Natural killer cell treated with Interleukin-12 subunit alpha and Interleukin-12 subunit beta and Interleukin-15 and Interleukin-18, amount 100 ng/mL, for 72 hours (primary cell): ENCODE results near the gene GPR33. TPM values are rescaled to one million over a fixed set of nuclear protein-coding genes. Genes with fewer than 3 reads are reported as not detected.
A peak's percentile ranks its signal among the peaks of the same experiment; 100 is the strongest.
"Not testable (repeated sequence)": the region's sequence is repeated elsewhere in the genome, so short reads cannot be mapped to it uniquely, and the experiment has no call there.

Experiments used
- ATAC-seq, 2 donors: fragments of 150-1000 bp; cut with Tn5 transposase in 1 of 2; sonication (Bioruptor Pico), chemical (Tn5 transposase) in 1 of 2; 2 replicates each; pipeline ENCODE4 v1.10.0; 2021
- DNase-seq: peaks from one replicate; pipeline ENCODE4 v3.0.0; 2022; ENCODE audit warnings: low spot score
- H3K27ac Mint-ChIP-seq, 2 donors: 1 replicate in 1 of 2; 2 replicates in 1 of 2; pipeline ENCODE4 v1.8.0; 2022; ENCODE audit warnings: mixed read lengths in 2 of 2, mild to moderate bottlenecking in 1 of 2, moderate library complexity in 1 of 2
- H3K27me3 Mint-ChIP-seq, 2 donors: 1 replicate in 1 of 2; 2 replicates in 1 of 2; pipeline ENCODE4 v1.8.0; 2022; ENCODE audit warnings: mixed read lengths in 2 of 2
- H3K36me3 Mint-ChIP-seq: one replicate; pipeline ENCODE4 v1.8.0; 2022; ENCODE audit warnings: mixed read lengths
- H3K4me1 Mint-ChIP-seq, 2 donors: 1 replicate in 1 of 2; 2 replicates in 1 of 2; pipeline ENCODE4 v1.8.0; 2022; ENCODE audit warnings: low read depth in 2 of 2, mixed read lengths in 2 of 2, mild to moderate bottlenecking in 1 of 2
- H3K4me3 Mint-ChIP-seq: one replicate; pipeline ENCODE4 v1.8.0; 2022; ENCODE audit warnings: mixed read lengths
- H3K9me3 Mint-ChIP-seq: 2 replicates; pipeline ENCODE4 v1.8.0; 2022; ENCODE audit warnings: mixed read lengths
- total RNA-seq, 2 donors: library from RNA; stranded (reverse); gene quantifications; one replicate each; pipeline ENCODE4 v1.2.3, GENCODE V29; 2022

The GPR33 gene
- total RNA-seq, 2 donors from 2014 or later: not detected

GRCh38 chr14:31484754-31485153 is 3.1 kb downstream of the GPR33 start:
- no peak overlapping the region for H3K4me3 Mint-ChIP-seq
- no peaks in the 10 kb centered on the region for H3K9me3 Mint-ChIP-seq
- H3K27ac Mint-ChIP-seq: no peak overlapping the region
- H3K36me3 Mint-ChIP-seq: no peaks in the 10 kb centered on the region
- DNase-seq (no peak), ATAC-seq (no peak)
- H3K27me3 Mint-ChIP-seq: peaks cover 14 to 32% of the 10 kb centered on the region in 2 donors
- H3K4me1 Mint-ChIP-seq: no peaks in the 10 kb centered on the region

DNA sequence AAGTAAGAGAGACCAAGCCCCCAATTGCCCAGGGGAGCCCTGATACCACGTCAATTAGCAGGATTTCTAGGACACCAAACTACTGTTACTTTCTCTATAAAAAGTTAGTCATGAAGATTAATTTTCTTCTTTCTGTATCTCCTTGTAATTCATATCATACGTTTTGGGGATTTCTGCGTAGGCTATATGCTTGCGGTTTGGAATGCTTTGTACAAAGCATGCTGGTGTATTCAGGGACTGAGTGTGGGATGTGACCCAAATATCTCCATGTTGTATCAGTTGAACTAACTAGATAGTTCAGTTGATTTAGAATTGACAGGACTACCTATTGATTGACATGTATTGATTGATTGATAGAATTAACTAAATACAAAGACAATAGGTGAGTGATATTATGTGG is 7.7 kb downstream of the GPR33 start:
- Mint-ChIP-seq H3K9me3 (no peaks in the 10 kb centered on the region), H3K4me1 (no peaks in the 10 kb centered on the region), H3K4me3 (no peak overlapping the region), H3K27ac (no peak overlapping the region), H3K36me3 (no peaks in the 10 kb centered on the region), H3K27me3 (peaks cover 23 to 37% of the 10 kb centered on the region in 2 donors)
- ATAC-seq (no peak), DNase-seq (no peak)

- no peaks in the 10 kb centered on the region for H3K36me3 Mint-ChIP-seq
- H3K27ac Mint-ChIP-seq: no peak overlapping the region
- no peaks in the 10 kb centered on the region for H3K9me3 Mint-ChIP-seq
- no peak overlapping the region for H3K4me3 Mint-ChIP-seq
- DNase-seq (no peak), ATAC-seq (no peak)
- no peaks in the 10 kb centered on the region for H3K4me1 Mint-ChIP-seq
- peaks cover 27 to 37% of the 10 kb centered on the region in 2 donors for H3K27me3 Mint-ChIP-seq
Observed at GRCh38 chr14:31479027-31479426, 8.8 kb downstream of the GPR33 start.

GRCh38 chr14:31477248-31477647 is 10.6 kb downstream of the GPR33 start:
- no peaks in the 10 kb centered on the region for H3K4me1 Mint-ChIP-seq
- no peak for DNase-seq
- no peaks in the 10 kb centered on the region for H3K9me3 Mint-ChIP-seq
- no peak overlapping the region for H3K27ac Mint-ChIP-seq
- peaks cover 22 to 33% of the 10 kb centered on the region in 2 donors for H3K27me3 Mint-ChIP-seq
- no peaks in the 10 kb centered on the region for H3K36me3 Mint-ChIP-seq
- no peak for ATAC-seq
- H3K4me3 Mint-ChIP-seq: no peak overlapping the region

- H3K9me3 Mint-ChIP-seq: no peaks in the 10 kb centered on the region
- H3K4me3 Mint-ChIP-seq: no peak overlapping the region
- no peak overlapping the region for H3K27ac Mint-ChIP-seq
- ATAC-seq: no peak
- H3K4me1 Mint-ChIP-seq: no peaks in the 10 kb centered on the region
- H3K27me3 Mint-ChIP-seq: peaks cover 19 to 26% of the 10 kb centered on the region in 2 donors
- no peak for DNase-seq
- no peaks in the 10 kb centered on the region for H3K36me3 Mint-ChIP-seq
Observed at GRCh38 chr14:31476131-31476866, 11.5 kb downstream of the GPR33 start.

- no peak for DNase-seq
- Mint-ChIP-seq H3K4me3 (no peak overlapping the region), H3K4me1 (no peaks in the 10 kb centered on the region), H3K36me3 (no peaks in the 10 kb centered on the region), H3K27ac (no peak overlapping the region), H3K9me3 (no peaks in the 10 kb centered on the region), H3K27me3 (peaks cover 5 to 7% of the 10 kb centered on the region in 2 donors)
- no peak for ATAC-seq
Observed at GRCh38 chr14:31466554-31466953, 21.3 kb downstream of the GPR33 start.

- H3K9me3 Mint-ChIP-seq: no peaks in the 10 kb centered on the region
- H3K36me3 Mint-ChIP-seq: no peaks in the 10 kb centered on the region
- no peak overlapping the region for H3K4me3 Mint-ChIP-seq
- no peak for DNase-seq
- ATAC-seq: no peak
- H3K27ac Mint-ChIP-seq: no peak overlapping the region
- peaks cover 16 to 17% of the 10 kb centered on the region in 2 donors for H3K27me3 Mint-ChIP-seq
- no peaks in the 10 kb centered on the region for H3K4me1 Mint-ChIP-seq
Observed at GRCh38 chr14:31465111-31465510, 22.7 kb downstream of the GPR33 start.

DNA sequence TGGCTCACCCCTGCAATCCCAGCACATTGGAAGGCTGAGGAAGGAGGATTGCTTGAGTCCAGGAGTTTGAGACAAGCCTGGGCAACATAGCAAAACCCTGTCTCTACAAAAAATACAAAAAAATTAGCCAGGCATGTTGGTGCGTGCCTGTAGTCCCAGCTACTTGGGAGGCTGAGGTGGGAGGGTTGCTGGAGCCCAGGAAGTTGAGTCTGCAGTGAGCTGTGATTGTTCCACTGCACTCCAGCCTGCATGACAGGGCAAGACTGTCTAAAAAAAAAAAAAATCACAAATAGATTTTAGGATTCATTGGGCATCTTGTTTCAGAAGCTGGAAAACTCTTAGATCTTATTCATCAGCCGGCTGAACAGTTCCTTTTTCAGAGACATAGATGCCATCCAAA is 25.4 kb downstream of the GPR33 start:
- Mint-ChIP-seq H3K27me3 (peaks cover 14 to 16% of the 10 kb centered on the region in 2 donors), H3K4me1 (peaks cover 8 to 12% of the 10 kb centered on the region in 2 donors)
- not testable (repeated sequence) for H3K4me3 Mint-ChIP-seq, DNase-seq, H3K27ac Mint-ChIP-seq, H3K9me3 Mint-ChIP-seq, H3K36me3 Mint-ChIP-seq, ATAC-seq

DNA sequence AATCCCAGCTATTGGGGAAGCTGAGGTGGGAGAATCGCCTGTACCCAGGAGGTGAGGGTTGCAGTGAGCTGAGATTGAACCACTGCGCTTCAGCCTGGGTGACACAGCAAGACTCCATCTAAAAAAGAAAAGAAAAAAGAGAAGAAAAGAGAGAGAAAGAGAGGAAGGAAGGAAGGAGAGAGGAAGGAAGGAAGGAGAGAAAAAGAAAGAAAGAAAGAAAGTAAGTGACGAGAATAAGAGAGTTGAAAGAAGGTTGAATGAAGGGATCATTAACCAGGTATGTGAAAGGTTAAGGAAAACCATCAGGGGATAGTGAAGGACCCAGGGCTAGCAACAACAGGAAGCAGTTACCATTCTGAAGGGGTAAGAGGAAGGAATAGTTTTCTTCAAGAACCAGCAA is 26.3 kb downstream of the GPR33 start:
- Mint-ChIP-seq H3K4me3 (no peak overlapping the region), H3K27me3 (peaks cover 12 to 16% of the 10 kb centered on the region in 2 donors), H3K4me1 (peaks cover 10 to 17% of the 10 kb centered on the region in 2 donors), H3K36me3 (no peaks in the 10 kb centered on the region), H3K9me3 (no peaks in the 10 kb centered on the region), H3K27ac (no peak overlapping the region)
- ATAC-seq: no peak
- no peak for DNase-seq

- peaks cover 16 to 31% of the 10 kb centered on the region in 2 donors for H3K4me1 Mint-ChIP-seq
- no peaks in the 10 kb centered on the region for H3K9me3 Mint-ChIP-seq
- ATAC-seq: no peak
- H3K36me3 Mint-ChIP-seq: no peaks in the 10 kb centered on the region
- H3K27ac Mint-ChIP-seq: peak overlapping the region; percentile 86 to 96
- H3K4me3 Mint-ChIP-seq: peak overlapping the region; percentile 91
- H3K27me3 Mint-ChIP-seq: peaks cover 11 to 16% of the 10 kb centered on the region in 2 donors
- DNase-seq: no peak
Observed at GRCh38 chr14:31457665-31458659, 29.9 kb downstream of the GPR33 start.

GRCh38 chr14:31456841-31457664 is 30.8 kb downstream of the GPR33 start, which contains the start of gene DTD2:
DTD2 (minus strand) TSS chr14:31457506; CDS start chr14:31457393, 113 bp downstream.
- no peaks in the 10 kb centered on the region for H3K9me3 Mint-ChIP-seq
- peaks cover 16 to 31% of the 10 kb centered on the region in 2 donors for H3K4me1 Mint-ChIP-seq
- H3K4me3 Mint-ChIP-seq: peak within 1 kb of the TSS; percentile 91
- H3K27ac Mint-ChIP-seq: peak within 1 kb of the TSS; percentile 86 to 96
- no peaks in the 10 kb centered on the region for H3K36me3 Mint-ChIP-seq
- DNase-seq (peak; percentile 95), ATAC-seq (peak; percentile 100)
- H3K27me3 Mint-ChIP-seq: peaks cover 11 to 16% of the 10 kb centered on the region in 2 donors

DNA sequence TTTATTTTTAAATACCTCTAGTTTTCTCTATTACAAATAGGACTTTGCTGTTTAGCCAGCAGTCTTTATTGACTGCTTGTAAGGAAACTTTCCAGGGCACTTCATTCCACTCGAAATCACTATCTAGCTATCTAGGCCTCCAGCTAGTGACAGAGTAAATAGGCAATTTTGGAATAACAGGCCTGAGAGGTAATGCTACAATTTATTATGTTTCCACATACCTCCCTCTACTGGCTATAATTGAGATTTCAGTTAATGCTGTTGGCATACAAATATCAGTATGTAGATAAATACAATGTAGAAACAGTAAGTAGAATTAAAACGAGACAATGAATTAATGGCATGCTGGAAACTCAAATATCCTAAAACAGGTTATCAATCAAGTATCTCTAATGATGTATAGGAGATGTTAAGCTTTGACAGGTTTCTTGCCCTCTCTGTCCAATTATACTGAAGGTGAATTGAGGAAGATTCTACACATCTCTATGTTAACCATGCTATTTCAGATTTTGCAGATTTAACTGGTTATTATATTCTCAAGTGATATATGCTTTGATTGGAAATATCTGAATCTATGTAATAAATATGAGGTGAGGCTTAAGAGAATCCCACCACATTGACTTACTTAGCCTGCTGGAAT is 37.7 kb downstream of the GPR33 start:
- Mint-ChIP-seq H3K9me3 (no peaks in the 10 kb centered on the region), H3K4me1 (peaks cover 3 to 4% of the 10 kb centered on the region in 2 donors), H3K4me3 (no peak overlapping the region), H3K36me3 (no peaks in the 10 kb centered on the region), H3K27ac (no peak overlapping the region), H3K27me3 (no peaks in the 10 kb centered on the region)
- ATAC-seq (no peak), DNase-seq (no peak)

DNA sequence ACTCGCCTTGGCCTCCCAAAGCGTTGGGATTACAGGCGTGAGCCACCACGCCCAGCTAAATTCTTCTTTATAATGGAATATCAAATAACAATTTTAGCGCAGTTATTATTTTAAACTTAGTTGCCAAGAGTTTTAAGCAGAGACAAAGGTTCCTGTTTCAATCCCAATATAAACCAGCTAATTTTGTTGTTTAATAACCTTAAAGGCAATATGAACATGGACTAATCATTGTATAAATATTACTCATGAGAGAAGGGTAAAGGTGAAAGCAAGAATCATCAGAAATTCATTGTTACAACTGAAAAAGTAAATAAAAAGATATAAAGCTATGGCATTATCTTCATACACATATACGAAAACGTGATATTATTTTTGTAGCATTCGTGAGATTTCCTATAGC is 38.7 kb downstream of the GPR33 start:
- Mint-ChIP-seq H3K36me3 (no peaks in the 10 kb centered on the region), H3K4me1 (no peaks in the 10 kb centered on the region), H3K27me3 (no peaks in the 10 kb centered on the region), H3K4me3 (no peak overlapping the region), H3K27ac (no peak overlapping the region), H3K9me3 (no peaks in the 10 kb centered on the region)
- ATAC-seq (no peak), DNase-seq (no peak)
